Osteoblast (primary cell): ENCODE measurements around the gene PNPLA2. TPM values are rescaled to one million over a fixed set of nuclear protein-coding genes. Genes with fewer than 3 reads are reported as not detected.

Source experiments
- DNase-seq: peaks from one replicate; pipeline ENCODE4 v3.0.0; 2011; ENCODE audit warnings: low spot score, mixed read lengths; ENCODE audit not compliant: insufficient read length; ENCODE audit errors: missing footprints
- H2AFZ ChIP-seq: 2 replicates; pipeline ENCODE4 v1.6.0; 2011; ENCODE audit warnings: mild to moderate bottlenecking, low read length
- H3K27ac ChIP-seq: 2 replicates; pipeline ENCODE4 v1.5.1; 2011; ENCODE audit warnings: mild to moderate bottlenecking, low read depth, low read length, moderate library complexity
- H3K27me3 ChIP-seq: 2 replicates; pipeline ENCODE4 v1.6.0; 2012; ENCODE audit warnings: mild to moderate bottlenecking, control low read depth, inconsistent platforms, low read length, moderate library complexity; ENCODE audit not compliant: insufficient read depth
- H3K36me3 ChIP-seq: 2 replicates; pipeline ENCODE4 v1.5.1; 2011; ENCODE audit warnings: mild to moderate bottlenecking, low read length, control low read depth, moderate library complexity; ENCODE audit not compliant: insufficient read depth
- H3K4me1 ChIP-seq: 2 replicates; pipeline ENCODE4 v1.5.1; 2011; ENCODE audit warnings: mild to moderate bottlenecking, low read length, control low read depth, moderate library complexity; ENCODE audit not compliant: insufficient read depth
- H3K4me2 ChIP-seq: 2 replicates; pipeline ENCODE4 v1.6.0; 2011; ENCODE audit warnings: mild to moderate bottlenecking, low read length; ENCODE audit not compliant: insufficient read depth
- H3K4me3 ChIP-seq: fragments of 200-600 bp; sonication (generic); 3 replicates; pipeline ENCODE4 v1.5.1; 2012; ENCODE audit warnings: mild to moderate bottlenecking, low read length, inconsistent platforms; ENCODE audit not compliant: insufficient read depth
- H3K79me2 ChIP-seq: 2 replicates; pipeline ENCODE4 v1.6.0; 2012; ENCODE audit warnings: mild to moderate bottlenecking, low read length, control low read depth, inconsistent platforms; ENCODE audit not compliant: insufficient read depth
- H3K9me3 ChIP-seq: 2 replicates; pipeline ENCODE4 v1.5.1; 2011; ENCODE audit warnings: low read depth, low read length, control low read depth
- H4K20me1 ChIP-seq: 2 replicates; pipeline ENCODE4 v1.6.0; 2012; ENCODE audit warnings: mild to moderate bottlenecking, low read length, control low read depth; ENCODE audit not compliant: insufficient read depth
- total RNA-seq: library from RNA; depleted of rRNA; stranded (reverse); fragments of >200 nt; gene quantifications from 2 replicates; pipeline ENCODE4 v1.2.3, GENCODE V29; 2012
- TF ChIP-seq, protein P1 (sequence below): IDR thresholded peaks from 2 replicates; pipeline ENCODE4 v1.5.1; 2011; ENCODE audit warnings: mild to moderate bottlenecking, low read depth, low read length, moderate library complexity; ENCODE audit errors: extremely low read depth

The PNPLA2 gene
- total RNA-seq, 1 donor, result 32.6 TPM

- Histone ChIP-seq H3K4me2 (peak overlapping the region; percentile 96), H4K20me1 (peaks cover 49% of the 10 kb centered on the region), H3K9me3 (no peaks in the 10 kb centered on the region), H3K4me1 (peaks cover 33% of the 10 kb centered on the region), H3K27me3 (no peaks in the 10 kb centered on the region), H3K4me3 (peak overlapping the region; percentile 97), H2AFZ (no peak overlapping the region), H3K79me2 (peaks cover 84% of the 10 kb centered on the region), H3K27ac (peak overlapping the region; percentile 88), H3K36me3 (peaks cover 31% of the 10 kb centered on the region)
- TF ChIP-seq, protein P1, sequence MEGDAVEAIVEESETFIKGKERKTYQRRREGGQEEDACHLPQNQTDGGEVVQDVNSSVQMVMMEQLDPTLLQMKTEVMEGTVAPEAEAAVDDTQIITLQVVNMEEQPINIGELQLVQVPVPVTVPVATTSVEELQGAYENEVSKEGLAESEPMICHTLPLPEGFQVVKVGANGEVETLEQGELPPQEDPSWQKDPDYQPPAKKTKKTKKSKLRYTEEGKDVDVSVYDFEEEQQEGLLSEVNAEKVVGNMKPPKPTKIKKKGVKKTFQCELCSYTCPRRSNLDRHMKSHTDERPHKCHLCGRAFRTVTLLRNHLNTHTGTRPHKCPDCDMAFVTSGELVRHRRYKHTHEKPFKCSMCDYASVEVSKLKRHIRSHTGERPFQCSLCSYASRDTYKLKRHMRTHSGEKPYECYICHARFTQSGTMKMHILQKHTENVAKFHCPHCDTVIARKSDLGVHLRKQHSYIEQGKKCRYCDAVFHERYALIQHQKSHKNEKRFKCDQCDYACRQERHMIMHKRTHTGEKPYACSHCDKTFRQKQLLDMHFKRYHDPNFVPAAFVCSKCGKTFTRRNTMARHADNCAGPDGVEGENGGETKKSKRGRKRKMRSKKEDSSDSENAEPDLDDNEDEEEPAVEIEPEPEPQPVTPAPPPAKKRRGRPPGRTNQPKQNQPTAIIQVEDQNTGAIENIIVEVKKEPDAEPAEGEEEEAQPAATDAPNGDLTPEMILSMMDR, result no peak
- no peak for DNase-seq
These were observed 24.5 kb downstream of the PNPLA2 start for GRCh38 chr11:843086-843734.

DNA sequence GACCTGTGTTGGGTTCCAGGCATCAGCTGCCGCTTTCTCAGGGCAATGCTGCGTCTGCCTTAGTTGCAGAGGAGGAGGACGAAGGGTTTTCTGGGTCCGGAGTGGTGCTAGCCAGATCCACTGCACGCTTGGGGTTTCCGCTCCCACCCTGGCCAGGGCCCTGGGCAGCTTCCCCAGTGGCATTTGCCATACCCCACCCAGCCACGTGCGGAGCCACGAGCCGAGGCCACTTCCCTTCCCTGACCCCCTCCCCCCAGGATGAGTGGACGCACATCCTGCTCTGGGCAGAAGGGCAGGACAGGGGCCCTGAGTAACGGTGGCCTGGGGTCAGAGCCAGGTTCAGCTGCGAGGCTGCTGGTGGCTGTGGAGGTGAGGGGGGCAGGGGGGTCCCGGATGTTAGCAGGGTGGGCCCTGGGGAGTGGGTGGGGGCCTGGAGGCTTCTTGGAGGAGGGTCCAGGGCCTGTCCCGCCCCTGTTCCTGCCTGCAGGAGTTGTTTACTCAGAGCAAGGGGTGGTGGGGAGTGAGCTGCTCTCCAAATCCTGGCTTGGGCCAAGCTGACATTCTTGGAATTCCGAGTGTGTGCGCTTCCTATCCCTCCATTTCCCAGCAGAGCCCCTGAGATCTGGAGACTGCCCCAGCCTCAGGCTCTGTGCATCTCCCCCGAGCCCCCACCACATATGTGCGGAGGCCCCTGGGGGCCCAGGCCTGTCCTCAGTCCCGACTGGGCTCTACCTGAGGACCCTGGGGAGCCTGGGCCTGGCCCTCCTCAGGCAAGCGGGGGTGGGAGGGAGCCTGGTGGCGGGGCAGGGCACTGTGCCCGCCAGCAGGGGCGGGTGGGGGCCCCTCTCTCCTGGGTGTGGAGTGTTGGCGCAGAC is 25.3 kb downstream of the PNPLA2 start:
- Histone ChIP-seq H4K20me1 (peaks cover 48% of the 10 kb centered on the region), H3K27me3 (no peaks in the 10 kb centered on the region), H3K27ac (peak overlapping the region; percentile 88), H2AFZ (no peak overlapping the region), H3K4me1 (peaks cover 37% of the 10 kb centered on the region), H3K79me2 (peaks cover 86% of the 10 kb centered on the region), H3K36me3 (peaks cover 23% of the 10 kb centered on the region), H3K4me3 (peak overlapping the region; percentile 97), H3K9me3 (no peaks in the 10 kb centered on the region), H3K4me2 (peak overlapping the region; percentile 96)
- peak; percentile 99 for DNase-seq
- TF ChIP-seq, protein P1, result no peak

DNA sequence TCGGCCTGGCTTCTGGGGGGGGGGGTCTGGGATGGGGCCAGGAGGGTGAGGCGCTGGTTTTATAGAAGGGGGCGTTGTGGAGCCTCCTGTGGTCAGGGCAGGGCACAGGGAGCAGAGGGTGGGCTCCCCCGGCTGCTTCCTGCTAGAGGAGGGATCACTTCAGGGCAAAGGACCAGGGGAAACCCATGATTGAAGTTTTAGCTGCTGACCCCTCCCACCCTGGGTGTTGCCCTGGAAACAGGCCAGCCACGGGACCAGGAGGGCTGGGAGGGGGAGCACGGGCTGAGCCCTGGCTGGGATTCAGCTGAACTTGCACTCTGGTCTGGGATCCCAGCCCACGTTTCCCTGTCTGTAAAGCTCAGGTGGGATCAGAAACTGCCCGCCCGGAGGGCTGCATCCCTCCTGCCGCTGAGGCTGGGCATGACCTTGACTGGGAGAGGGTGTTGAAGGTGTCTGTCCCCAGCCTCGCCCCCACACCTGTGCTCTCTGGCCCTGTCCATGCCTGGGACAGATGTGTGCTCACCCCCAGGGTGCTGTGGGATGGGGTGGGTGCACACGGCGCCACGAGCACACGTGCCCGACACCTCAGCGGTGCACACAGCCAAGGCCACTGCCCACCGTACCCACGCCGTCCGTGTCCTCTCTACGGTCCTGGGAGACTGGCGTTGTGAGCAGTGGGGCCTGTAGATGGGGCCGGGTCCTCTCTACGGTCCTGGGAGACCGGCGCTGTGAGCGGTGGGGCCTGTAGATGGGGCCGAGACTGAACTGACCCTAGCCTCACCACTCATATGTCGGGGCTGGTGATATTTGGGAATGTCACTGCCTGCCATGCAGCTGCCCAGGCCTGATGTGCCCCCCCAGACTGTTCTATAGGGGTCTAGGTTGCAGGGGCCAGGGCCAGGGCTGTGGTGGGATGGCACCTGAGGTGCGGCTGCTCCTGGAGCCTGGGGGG is 26.3 kb downstream of the PNPLA2 start:
- H3K36me3 ChIP-seq, result peaks cover 14% of the 10 kb centered on the region
- TF ChIP-seq, protein P1, result no peak

More for the DNA sequence above, 26.3 kb downstream of the PNPLA2 start:
- DNase-seq, result peak; percentile 98
- Histone ChIP-seq H3K9me3 (no peaks in the 10 kb centered on the region), H3K27me3 (no peaks in the 10 kb centered on the region), H3K79me2 (peaks cover 82% of the 10 kb centered on the region), H2AFZ (no peak overlapping the region), H3K4me1 (peaks cover 37% of the 10 kb centered on the region), H3K4me2 (peak overlapping the region; percentile 96), H3K4me3 (peak overlapping the region; percentile 97), H3K27ac (peak overlapping the region; percentile 88), H4K20me1 (peaks cover 44% of the 10 kb centered on the region)
